ENCODE data around the gene PTCHD1. TPM values are rescaled to one million over a fixed set of nuclear protein-coding genes. Genes with fewer than 3 reads are reported as not detected.

Gene PTCHD1
- total and polyA plus RNA-seq, 5 experiments from 2014 or later = not detected

GRCh38 chrX:23451266-23451665 lies 116.6 kb downstream of the PTCHD1 start:
- ATAC-seq (no peak), DNase-seq (no peak)
- POLR2A ChIA-PET = no interaction called here
- Mint-ChIP-seq H3K4me3 (no peak overlapping the region), H3K27ac (no peak overlapping the region), H3K4me1 (no peaks in the 10 kb centered on the region), H3K27me3 (no peaks in the 10 kb centered on the region), H3K9me3 (peaks cover 0 to 11% (median 2%) of the 10 kb centered on the region in 9 donors), H3K36me3 (peaks cover 0 to under 1% (median 0%) of the 10 kb centered on the region in 3 donors)
